ENCODE measurements around the gene E2F2. TPM values are rescaled to one million over a fixed set of nuclear protein-coding genes. Genes with fewer than 3 reads are reported as not detected.

The E2F2 gene
- total and polyA plus RNA-seq, 2 of the 4 experiments (the other 2 are of a cell fraction), result 0.36 to 0.51 TPM

DNA sequence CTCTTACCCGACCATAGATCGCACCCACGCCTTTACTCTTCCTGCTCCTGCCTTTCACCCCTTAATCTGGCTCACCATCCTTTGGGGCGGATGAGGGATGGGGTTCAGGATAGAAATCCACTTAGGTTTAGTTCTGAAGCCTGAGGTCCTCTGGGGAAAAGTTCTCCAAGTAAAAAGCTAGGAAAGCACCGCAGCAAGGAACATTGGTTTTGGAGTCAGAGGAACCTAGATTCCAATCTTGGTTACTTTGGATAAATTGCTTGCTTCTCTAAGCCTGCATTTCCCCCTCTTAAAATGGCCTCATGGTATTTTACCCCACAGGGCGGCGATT lies 46.1 kb downstream of the E2F2 start:
- Histone ChIP-seq H4K5ac (ENCODE audit: low read depth, low read length) (peak overlapping the region; percentile 26), H2AK5ac (ENCODE audit: low read depth, low read length) (0 out of 2 replicates have a peak overlapping the region, but pooled peaks have one; percentile 55), H3K27ac (ENCODE audit: insufficient read depth, low read length) (peak overlapping the region; percentile 6; the same call in 1 of the 2 replicates), H2AFZ (replicated peaks; ENCODE audit: low read length, poor library complexity) (peak overlapping the region; percentile 99), H3K18ac (ENCODE audit: low read depth, low read length) (peak overlapping the region; percentile 7), H3K4me2 (ENCODE audit: low read depth, low read length) (peak overlapping the region; percentile 73), H4K8ac (ENCODE audit: low read depth in 2 of 2, low read length in 2 of 2) (peak overlapping the region in 1 of 2 experiments; percentile 79; a peak in 3 of 4 replicates), H3K23ac (ENCODE audit: low read depth, low read length) (peak overlapping the region; percentile 51; the same call in 1 of the 2 replicates), H3K9me3 (ENCODE audit: control insufficient read depth, insufficient read depth, low read length) (no peaks in the 10 kb centered on the region), H3K14ac (replicated peaks; ENCODE audit: low read depth, low read length) (peak overlapping the region; percentile 64; the same call in 1 of the 2 replicates), H3K27me3 (ENCODE audit: control insufficient read depth, insufficient read depth, low read length) (peaks cover 8% of the 10 kb centered on the region), H3K9me1 (ENCODE audit: insufficient read depth, low read length) (peaks cover 8% of the 10 kb centered on the region), H2BK120ac (ENCODE audit: low read depth, low read length) (peak overlapping the region; percentile 47; the same call in 1 of the 2 replicates), H3K4me3 (ENCODE audit: insufficient read depth, low read depth, low read length) (peak overlapping the region; percentile 84), H2BK20ac (ENCODE audit: low read depth, low read length) (no peak overlapping the region), H2AK9ac (replicated peaks; ENCODE audit: low read depth, low read length, poor library complexity) (peak overlapping the region; percentile 44), H4K20me1 (ENCODE audit: insufficient read depth, low read length) (no peaks in the 10 kb centered on the region; the same call in 1 of the 2 replicates), H3K36me3 (ENCODE audit: control insufficient read depth, insufficient read depth, low read length) (no peaks in the 10 kb centered on the region), H3K4me1 (ENCODE audit: control insufficient read depth, insufficient read depth, low read length) (peaks cover 8% of the 10 kb centered on the region; the same call in 1 of the 2 replicates), H3K9ac (ENCODE audit: low read depth, low read length) (peak overlapping the region; percentile 24; the same call in 1 of the 2 replicates), H2BK5ac (ENCODE audit: low read depth, low read length, poor library complexity, severe bottlenecking) (no peak overlapping the region), H3K56ac (ENCODE audit: extremely low read depth, insufficient read depth, low read length) (no peak overlapping the region), H2BK15ac (ENCODE audit: low read depth, low read length) (no peak overlapping the region), H3K4ac (ENCODE audit: low read depth, low read length) (peak overlapping the region; percentile 68), H3K79me1 (ENCODE audit: low read depth in 1 of 2, low read length in 2 of 2) (peaks cover 10 to 34% of the 10 kb centered on the region in 2 experiments; a peak in 3 of 4 replicates), H4K91ac (ENCODE audit: insufficient read depth, low read depth, low read length) (peak overlapping the region; percentile 57; the same call in 1 of the 2 replicates)
- ChIA-PET CTCF (interaction anchor here (1.8 kb wide), 1 partner anchor 12 kb away, joined by 9 read pairs; no protein-coding TSS in a partner anchor), POLR2A (ENCODE audit: unreplicated experiment) (interaction anchor here (1.0 kb wide), 1 partner anchor 9 kb away, joined by 3 read pairs; no protein-coding TSS in a partner anchor)
- dilution Hi-C loops (cut with HindIII; ENCODE audit: low sequenced_read_pairs, unreplicated experiment), result no loop called here
- in situ Hi-C loops (cut with MboI; ENCODE audit: low sequenced_read_pairs), result no loop called here
- WGBS, 2 experiments (ENCODE audit: extremely low coverage in 2 of 2, insufficient read length in 1 of 2), result 100% methylated on average over 2 of the region's 7 CpGs; no CpG with 5 or more reads in 1 of the 2 experiments
- intact Hi-C loops (cut with micrococcal nuclease), result no loop called here
- BruUV-seq (replicated peaks), result no TSS peak
- DNase-seq (no peak), ATAC-seq (ENCODE audit: low read depth) (no peak)
- TF ChIP-seq FOS (IDR thresholded peaks at IDR 0.05; ENCODE audit: low read depth, low read length) (no peak), RCOR1 (IDR thresholded peaks at IDR 0.05; ENCODE audit: insufficient replicate concordance, low read length) (no peak), RAD21 (IDR thresholded peaks at IDR 0.05; ENCODE audit: low read length) (no peak), MXI1 (IDR thresholded peaks at IDR 0.05; ENCODE audit: borderline replicate concordance, low read depth, low read length) (no peak)

All from IMR-90 (cell line).